DND-41 (cell line): ENCODE measurements around the gene TPX2.

Experiments
- ATAC-seq: fragments of 200-7000 bp; cut with Tn5 transposase; 3 replicates; pipeline ENCODE4 v1.9.1; 2021; ENCODE audit warnings: low read depth; ENCODE audit not compliant: insufficient read depth
- DNase-seq: peaks from one replicate; pipeline ENCODE4 v3.0.0-alpha.2; 2020
- H2AFZ ChIP-seq: 2 replicates; pipeline ENCODE4 v1.6.0; 2012; ENCODE audit warnings: low read depth, low read length
- H3K27ac ChIP-seq: 2 replicates; pipeline ENCODE4 v1.5.1; 2012; ENCODE audit warnings: low read length, inconsistent platforms
- H3K27me3 ChIP-seq: fragments of 200-600 bp; sonication (generic); 2 replicates; pipeline ENCODE4 v1.6.0; 2012; ENCODE audit warnings: low read length, mild to moderate bottlenecking, inconsistent platforms; ENCODE audit not compliant: insufficient read depth, poor library complexity
- H3K36me3 ChIP-seq: 2 replicates; pipeline ENCODE4 v1.5.1; 2012; ENCODE audit warnings: low read length, inconsistent platforms; ENCODE audit not compliant: insufficient read depth
- H3K4me1 ChIP-seq: 2 replicates; pipeline ENCODE4 v1.5.1; 2012; ENCODE audit warnings: mild to moderate bottlenecking, low read length; ENCODE audit not compliant: insufficient read depth
- H3K4me2 ChIP-seq: 2 replicates; pipeline ENCODE4 v1.6.0; 2012; ENCODE audit warnings: mild to moderate bottlenecking, moderate library complexity, low read length, inconsistent platforms; ENCODE audit not compliant: insufficient read depth
- H3K4me3 ChIP-seq, 2 experiments: fragments of 200-600 bp in 1 of 2; shearing (Covaris generic) in 1 of 2; 2 replicates each; pipeline ENCODE4 v1.5.1; 2012 to 2016; ENCODE audit warnings: inconsistent platforms in 2 of 2, low read length in 2 of 2, mild to moderate bottlenecking in 2 of 2, low read depth in 1 of 2, moderate library complexity in 1 of 2
- H3K79me2 ChIP-seq: 2 replicates; pipeline ENCODE4 v1.6.0; 2012; ENCODE audit warnings: low read length, inconsistent platforms; ENCODE audit not compliant: insufficient read depth
- H3K9ac ChIP-seq: 2 replicates; pipeline ENCODE4 v1.6.0; 2012; ENCODE audit warnings: low read depth, mild to moderate bottlenecking, inconsistent platforms, low read length, moderate library complexity
- H3K9me3 ChIP-seq: 2 replicates; pipeline ENCODE4 v1.5.1; 2012; ENCODE audit warnings: low read length, moderate library complexity, mild to moderate bottlenecking, inconsistent platforms; ENCODE audit not compliant: insufficient read depth, severe bottlenecking
- H4K20me1 ChIP-seq: 2 replicates; pipeline ENCODE4 v1.6.0; 2012; ENCODE audit warnings: low read length; ENCODE audit not compliant: insufficient read depth
- EZH2 ChIP-seq: IDR thresholded peaks from 3 replicates; pipeline ENCODE4 v1.6.1; 2012; ENCODE audit warnings: borderline replicate concordance, low read depth, mild to moderate bottlenecking, moderate library complexity, low read length, inconsistent platforms; ENCODE audit not compliant: severe bottlenecking
- TF ChIP-seq, protein P1 (sequence below): IDR thresholded peaks from 2 replicates; pipeline ENCODE4 v1.5.1; 2012; ENCODE audit warnings: borderline replicate concordance, low read length, moderate library complexity, mild to moderate bottlenecking; ENCODE audit not compliant: poor library complexity, severe bottlenecking; ENCODE audit errors: extremely low read depth

Gene TPX2

DNA sequence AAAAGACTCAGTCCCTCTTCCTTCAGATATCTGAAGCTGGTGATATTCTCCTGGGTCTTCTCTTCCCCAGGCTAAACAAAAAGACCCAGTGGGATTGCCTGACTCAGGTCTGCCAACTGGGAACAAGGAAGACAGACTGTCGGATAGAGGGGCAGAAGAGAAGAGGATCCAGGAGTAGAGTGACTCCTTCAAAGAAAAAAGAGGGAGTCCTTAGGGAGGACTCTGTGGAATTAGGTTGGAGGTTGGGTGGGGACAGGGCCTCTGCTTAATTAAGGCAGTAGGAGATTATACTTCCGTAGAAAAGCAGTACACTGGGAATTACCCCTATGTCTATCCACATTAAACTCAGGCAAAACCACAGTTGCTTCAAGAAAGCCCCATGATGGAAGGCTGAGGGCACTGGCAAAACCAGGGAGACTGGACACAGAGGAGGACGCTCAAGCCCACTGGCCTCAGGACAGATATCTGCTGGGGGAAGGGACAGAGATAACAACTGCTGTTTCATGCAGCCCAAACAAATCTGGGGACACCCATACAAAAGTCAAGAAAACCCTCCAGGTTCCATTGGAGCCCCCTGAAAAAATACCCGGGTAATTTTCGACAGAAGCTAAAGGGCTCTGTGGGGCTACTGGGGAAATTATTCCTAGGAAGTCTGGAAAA lies 22.1 kb upstream of the TPX2 start:
- no peak overlapping the region for H2AFZ ChIP-seq
- no peak for TF ChIP-seq EZH2
- TF ChIP-seq, protein P1, sequence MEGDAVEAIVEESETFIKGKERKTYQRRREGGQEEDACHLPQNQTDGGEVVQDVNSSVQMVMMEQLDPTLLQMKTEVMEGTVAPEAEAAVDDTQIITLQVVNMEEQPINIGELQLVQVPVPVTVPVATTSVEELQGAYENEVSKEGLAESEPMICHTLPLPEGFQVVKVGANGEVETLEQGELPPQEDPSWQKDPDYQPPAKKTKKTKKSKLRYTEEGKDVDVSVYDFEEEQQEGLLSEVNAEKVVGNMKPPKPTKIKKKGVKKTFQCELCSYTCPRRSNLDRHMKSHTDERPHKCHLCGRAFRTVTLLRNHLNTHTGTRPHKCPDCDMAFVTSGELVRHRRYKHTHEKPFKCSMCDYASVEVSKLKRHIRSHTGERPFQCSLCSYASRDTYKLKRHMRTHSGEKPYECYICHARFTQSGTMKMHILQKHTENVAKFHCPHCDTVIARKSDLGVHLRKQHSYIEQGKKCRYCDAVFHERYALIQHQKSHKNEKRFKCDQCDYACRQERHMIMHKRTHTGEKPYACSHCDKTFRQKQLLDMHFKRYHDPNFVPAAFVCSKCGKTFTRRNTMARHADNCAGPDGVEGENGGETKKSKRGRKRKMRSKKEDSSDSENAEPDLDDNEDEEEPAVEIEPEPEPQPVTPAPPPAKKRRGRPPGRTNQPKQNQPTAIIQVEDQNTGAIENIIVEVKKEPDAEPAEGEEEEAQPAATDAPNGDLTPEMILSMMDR: no peak
- ATAC-seq (no peak), DNase-seq (no peak)
- H3K27me3 ChIP-seq: no peaks in the 10 kb centered on the region
- peak overlapping the region; percentile 10 to 75; a peak in 3 of 4 replicates for H3K4me3 ChIP-seq
- peaks cover 100% of the 10 kb centered on the region for H3K79me2 ChIP-seq
- H3K27ac ChIP-seq: peak overlapping the region; percentile 64
- no peaks in the 10 kb centered on the region for H3K9me3 ChIP-seq
- H3K9ac ChIP-seq: peak overlapping the region; percentile 91
- peaks cover 98% of the 10 kb centered on the region for H3K36me3 ChIP-seq
- H3K4me1 ChIP-seq: peaks cover 86% of the 10 kb centered on the region
- peak overlapping the region; percentile 89 for H3K4me2 ChIP-seq
- peaks cover 95% of the 10 kb centered on the region for H4K20me1 ChIP-seq

DNA sequence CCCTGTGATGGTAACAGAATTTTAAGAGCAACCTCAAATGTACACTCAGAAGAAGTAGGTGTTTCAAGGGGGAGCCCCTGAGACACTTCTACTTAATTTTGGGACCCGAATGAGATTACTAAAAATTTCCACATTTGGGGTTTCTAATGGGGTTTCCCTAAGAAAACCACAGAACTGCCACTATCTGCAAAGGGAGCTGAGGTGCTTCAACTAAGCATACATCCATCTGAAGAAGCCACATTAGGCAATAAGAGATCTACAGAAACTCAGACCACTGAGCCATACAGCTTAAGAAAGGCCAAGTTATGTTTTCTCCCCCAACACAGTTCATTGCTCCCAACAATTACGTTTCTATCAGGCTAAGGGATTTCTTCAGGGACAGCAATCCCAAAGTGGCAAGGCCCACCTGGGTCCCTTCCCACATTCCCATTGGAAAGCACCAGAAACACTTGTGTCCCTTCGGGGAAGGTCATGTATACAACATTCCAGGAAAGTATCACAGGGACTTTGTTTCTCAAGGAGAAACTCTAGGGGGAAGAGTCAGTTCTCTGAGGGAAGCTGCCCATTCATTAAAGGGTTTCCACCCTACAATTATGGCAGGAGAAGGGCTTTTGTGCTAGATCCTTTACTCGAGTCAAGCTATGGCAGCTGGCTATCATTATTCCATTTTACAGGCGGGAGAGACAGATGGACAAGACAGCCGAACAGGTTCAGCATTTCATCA lies 21.4 kb upstream of the TPX2 start:
- Histone ChIP-seq H3K4me3 (peak overlapping the region; percentile 10 to 75; a peak in 3 of 4 replicates), H3K9ac (peak overlapping the region; percentile 91), H3K4me1 (peaks cover 79% of the 10 kb centered on the region), H3K4me2 (peak overlapping the region; percentile 89), H3K79me2 (peaks cover 100% of the 10 kb centered on the region), H3K36me3 (peaks cover 94% of the 10 kb centered on the region), H4K20me1 (peaks cover 88% of the 10 kb centered on the region), H3K27ac (peak overlapping the region; percentile 64), H3K9me3 (no peaks in the 10 kb centered on the region), H3K27me3 (no peaks in the 10 kb centered on the region), H2AFZ (no peak overlapping the region)
- TF ChIP-seq, protein P1: peak; percentile 19
- no peak for TF ChIP-seq EZH2
- ATAC-seq (no peak), DNase-seq (no peak)

DNA sequence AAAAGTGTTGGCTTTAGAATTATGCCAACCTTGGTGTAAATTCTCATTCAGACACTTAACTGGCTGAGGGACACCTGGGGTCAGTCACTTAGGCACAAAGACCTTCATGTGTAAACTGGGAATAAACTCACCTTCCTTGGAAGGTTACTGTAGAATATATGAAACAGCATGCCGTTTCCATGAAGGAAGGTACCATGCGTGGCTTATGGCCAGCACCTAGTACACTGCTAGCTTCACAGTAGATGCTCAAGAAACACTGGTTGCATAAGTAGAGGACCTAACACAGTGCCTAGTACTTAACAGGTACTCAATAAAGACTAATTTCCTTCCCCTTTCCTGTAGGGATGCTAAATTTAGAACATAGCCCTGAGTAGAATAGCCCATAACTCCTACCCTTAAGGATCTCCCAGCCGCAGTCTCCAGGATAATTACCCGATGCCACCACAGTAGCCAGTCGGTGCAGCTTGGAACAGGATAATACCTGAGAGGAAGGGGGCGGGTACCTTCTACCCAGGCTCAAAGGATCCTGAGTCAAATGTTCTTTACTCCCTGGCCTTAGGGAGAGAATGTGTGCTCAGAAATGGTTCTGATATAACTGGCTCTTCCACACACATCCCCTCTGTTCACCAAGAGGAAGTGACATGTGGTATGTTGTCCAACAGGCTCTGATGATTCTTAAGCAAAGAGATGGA lies 20.0 kb upstream of the TPX2 start:
- peak overlapping the region; percentile 89 for H3K4me2 ChIP-seq
- no peak for ATAC-seq
- H3K79me2 ChIP-seq: peaks cover 92% of the 10 kb centered on the region
- DNase-seq: no peak
- no peak overlapping the region for H2AFZ ChIP-seq
- no peaks in the 10 kb centered on the region for H3K27me3 ChIP-seq
- peaks cover 74% of the 10 kb centered on the region for H4K20me1 ChIP-seq
- H3K36me3 ChIP-seq: peaks cover 80% of the 10 kb centered on the region
- no peak for TF ChIP-seq EZH2
- no peaks in the 10 kb centered on the region for H3K9me3 ChIP-seq
- peak overlapping the region; percentile 91 for H3K9ac ChIP-seq
- H3K4me3 ChIP-seq: peak overlapping the region; percentile 53 to 75
- peaks cover 67% of the 10 kb centered on the region for H3K4me1 ChIP-seq
- peak overlapping the region; percentile 90 for H3K27ac ChIP-seq
